ENCODE measurements around the gene ADGRG6. TPM values are rescaled to one million over a fixed set of nuclear protein-coding genes. Genes with fewer than 3 reads are reported as not detected.
A peak's percentile ranks its signal among the peaks of the same experiment; 100 is the strongest.

The ADGRG6 gene
- total and polyA plus RNA-seq, 2 of the 8 experiments (the other 6 are each of a cell fraction or from before 2014, with no cell fraction given): 1.1 to 6.2 TPM

DNA sequence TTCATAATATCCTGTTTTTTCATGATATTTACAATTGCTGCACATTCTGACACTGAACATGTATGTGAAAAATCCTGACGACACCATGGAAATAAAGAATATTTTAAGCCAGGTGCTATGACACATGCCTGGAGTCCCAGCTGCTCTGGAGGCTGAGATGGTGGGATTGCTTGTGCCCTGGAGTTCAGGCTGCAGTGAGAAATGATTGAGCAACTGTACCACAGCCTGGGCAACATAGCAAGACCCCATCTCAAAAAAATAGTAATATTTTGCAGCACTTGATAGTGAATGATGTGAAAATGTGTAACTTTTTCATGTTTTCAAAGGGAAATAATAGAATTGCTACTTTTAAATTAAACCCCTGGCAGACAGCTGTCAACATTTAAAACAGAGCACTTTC is 137.1 kb downstream of the ADGRG6 start:
- H3K4me1 ChIP-seq (replicated peaks in 1 of 4; ENCODE audit: control insufficient read depth in 3 of 4, insufficient read depth in 4 of 4, low read length in 3 of 4): peaks cover 0 to 11% (median 1%) of the 10 kb centered on the region in 4 experiments; a peak in 4 of 7 replicates
- no peak overlapping the region for H3K4me2 ChIP-seq (ENCODE audit: insufficient read depth in 1 of 2, low read depth in 2 of 2, low read length in 2 of 2)
- H3K23me2 ChIP-seq (ENCODE audit: low read depth, low read length): no peaks in the 10 kb centered on the region; the same call in 1 of the 2 replicates
- CTCF ChIA-PET (ENCODE audit: partially characterized antibody): no interaction called here
- WGBS, 2 experiments (ENCODE audit: extremely low coverage in 1 of 2, insufficient coverage in 1 of 2, insufficient read length in 1 of 2, insufficient replicate concordance in 2 of 2, low coverage in 1 of 2, low lambda C conversion rate in 2 of 2, missing lambda C conversion rate in 1 of 2): 83% methylated on average over 1 of the region's 1 CpG; no CpG with 5 or more reads in 1 of the 2 experiments
- no peaks in the 10 kb centered on the region for H3K9me3 ChIP-seq (ENCODE audit: insufficient read depth in 2 of 2, low read depth in 1 of 2, low read length in 1 of 2)
- H4K5ac ChIP-seq (ENCODE audit: insufficient read length, low read depth, low read length): no peak overlapping the region
- no peak overlapping the region for H2BK15ac ChIP-seq (ENCODE audit: low read length)
- H2AK5ac ChIP-seq (ENCODE audit: low read depth, low read length): no peak overlapping the region
- H3K79me2 ChIP-seq (ENCODE audit: control insufficient read depth in 1 of 2, insufficient read depth in 2 of 2, low read length in 2 of 2): no peaks in the 10 kb centered on the region
- H2BK20ac ChIP-seq (ENCODE audit: low read length): no peak overlapping the region
- no peaks in the 10 kb centered on the region for H4K20me1 ChIP-seq (replicated peaks in 1 of 2; ENCODE audit: control insufficient read depth in 1 of 2, insufficient read depth in 2 of 2, low read length in 2 of 2)
- H3K23ac ChIP-seq (ENCODE audit: insufficient read length): no peak overlapping the region
- TF ChIP-seq NRF1 (IDR thresholded peaks at IDR 0.05; ENCODE audit: low read depth, low read length) (no peak), KDM1A (IDR thresholded peaks at IDR 0.05; ENCODE audit: borderline replicate concordance, low read length) (0 out of 2 replicates have a peak, but pooled peaks have one; percentile 52)
- no peaks in the 10 kb centered on the region for H3K36me3 ChIP-seq (ENCODE audit: control insufficient read depth in 2 of 4, insufficient read depth in 4 of 4, low read length in 3 of 4)
- H2AFZ ChIP-seq (ENCODE audit: low read length): no peak overlapping the region
- FAIRE-seq (no peak), DNase-seq (ENCODE audit: low read depth in 1 of 2, low spot score in 2 of 2) (no peak)
- no peaks in the 10 kb centered on the region for H3K79me1 ChIP-seq (ENCODE audit: low read depth, low read length)
- no peak overlapping the region for H3K14ac ChIP-seq (ENCODE audit: insufficient read length)
- H3K27me3 ChIP-seq (replicated peaks in 1 of 4; ENCODE audit: control insufficient read depth in 3 of 4, extremely low read depth in 1 of 4, insufficient read depth in 3 of 4, low read length in 3 of 4): no peaks in the 10 kb centered on the region
- no peak overlapping the region for H3K9ac ChIP-seq (replicated peaks in 1 of 4; ENCODE audit: extremely low read depth in 1 of 4, low read depth in 3 of 4, low read length in 3 of 4)
- no peak overlapping the region for H3K4ac ChIP-seq (replicated peaks; ENCODE audit: insufficient read length, low read depth, low read length)
- H3K18ac ChIP-seq (ENCODE audit: extremely low read depth, low read length): no peak overlapping the region
- no peak overlapping the region for H2BK120ac ChIP-seq (replicated peaks; ENCODE audit: low read depth, low read length)
- POLR2A ChIA-PET (ENCODE audit: partially characterized antibody): no interaction called here
- H3K27ac ChIP-seq (ENCODE audit: low read depth, low read length): no peak overlapping the region
- no peak overlapping the region for H4K91ac ChIP-seq (replicated peaks; ENCODE audit: insufficient read length, low read length)
- no peak overlapping the region for H3K56ac ChIP-seq (replicated peaks; ENCODE audit: insufficient read length, low read depth, low read length)
- no peak overlapping the region for H3K4me3 ChIP-seq (ENCODE audit: extremely low read depth in 1 of 4, insufficient read depth in 2 of 4, low read depth in 3 of 4, low read length in 4 of 4)
- H2BK12ac ChIP-seq (ENCODE audit: low read depth, low read length): no peak overlapping the region
- no peak overlapping the region for H4K8ac ChIP-seq (ENCODE audit: extremely low read depth, insufficient read depth, low read length)
- no peak overlapping the region for H2BK5ac ChIP-seq (ENCODE audit: low read depth, low read length)

Measured in H1 (cell line).